GM12892 (cell line): Measurements from ENCODE around the gene LDB3.

Experiments
- POLR2AphosphoS5 ChIP-seq: IDR thresholded peaks from 2 replicates; pipeline ENCODE4 v1.6.1; 2011; ENCODE audit warnings: low read depth, low read length, control low read depth
- TAF1 ChIP-seq: IDR thresholded peaks from 2 replicates; pipeline ENCODE4 v1.6.1; 2011; ENCODE audit warnings: low read depth, mild to moderate bottlenecking, control low read depth, low read length, borderline replicate concordance

GRCh38 chr10:86763404-86763803, 95.1 kb downstream of the LDB3 start:
- no peak for TF ChIP-seq POLR2AphosphoS5
- TF ChIP-seq TAF1, result no peak
